Adipocyte (in vitro differentiated cells): Measurements from ENCODE around the gene MED27.
"Not testable (repeated sequence)": the region's sequence is repeated elsewhere in the genome, so short reads cannot be mapped to it uniquely, and the experiment has no call there.

Experiments used
- DNase-seq: peaks from one replicate; pipeline ENCODE4 v3.0.0-alpha.2; 2015; ENCODE audit warnings: low read depth
- H3K27me3 ChIP-seq: replicated peaks from 2 replicates; pipeline ENCODE4 v1.7.0; 2013; ENCODE audit warnings: mild to moderate bottlenecking, low read length, moderate library complexity; ENCODE audit not compliant: control insufficient read depth, insufficient read depth
- H3K36me3 ChIP-seq: 2 replicates; pipeline ENCODE4 v1.7.0; 2013; ENCODE audit warnings: low read length, mild to moderate bottlenecking, moderate library complexity; ENCODE audit not compliant: control insufficient read depth, insufficient read depth, severe bottlenecking
- H3K4me1 ChIP-seq: 2 replicates; pipeline ENCODE4 v1.7.0; 2013; ENCODE audit warnings: mild to moderate bottlenecking, low read length, moderate library complexity; ENCODE audit not compliant: control insufficient read depth, insufficient read depth
- H3K4me3 ChIP-seq: 2 replicates; pipeline ENCODE4 v1.7.0; 2013; ENCODE audit warnings: mild to moderate bottlenecking, low read length, moderate library complexity
- H3K9ac ChIP-seq: 2 replicates; pipeline ENCODE4 v1.7.0; 2013; ENCODE audit warnings: mild to moderate bottlenecking, low read length, moderate library complexity
- H3K9me3 ChIP-seq: 2 replicates; pipeline ENCODE4 v1.7.0; 2013; ENCODE audit warnings: mild to moderate bottlenecking, low read length, moderate library complexity; ENCODE audit not compliant: control insufficient read depth

The MED27 gene

DNA sequence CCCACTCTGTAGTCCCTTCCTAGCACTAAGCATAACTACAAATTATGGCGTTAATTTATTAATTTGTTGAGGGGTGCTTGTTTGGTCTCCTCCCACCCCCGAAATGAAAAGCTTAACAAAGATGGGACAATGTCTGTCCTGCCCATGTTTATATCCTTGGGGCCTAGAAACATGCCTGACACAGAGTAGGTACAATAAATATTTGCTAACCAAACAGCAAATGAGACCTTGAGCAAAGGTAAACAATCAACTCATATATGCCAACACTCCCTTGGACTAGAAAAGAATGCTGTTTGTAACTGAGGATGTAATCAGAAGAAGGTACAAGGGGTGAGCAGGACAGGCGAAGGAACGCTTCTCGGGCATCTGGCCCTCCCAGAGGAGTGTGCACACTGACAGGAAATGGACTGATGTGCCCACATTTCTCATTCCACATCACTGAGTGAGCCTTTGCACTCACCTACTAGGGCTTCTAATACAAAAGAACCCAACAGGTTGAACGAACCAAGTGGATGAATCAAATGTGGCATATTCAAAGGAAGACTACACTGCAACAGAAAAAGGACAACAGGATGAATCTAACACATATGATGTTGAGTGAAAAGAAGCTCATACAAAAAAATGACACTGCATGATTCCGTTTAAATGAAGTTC, 66.8 kb downstream of the MED27 start:
- H3K4me1 ChIP-seq, result peaks cover 12% of the 10 kb centered on the region
- no peaks in the 10 kb centered on the region for H3K27me3 ChIP-seq
- H3K4me3 ChIP-seq, result no peak overlapping the region
- H3K36me3 ChIP-seq, result peaks cover 11% of the 10 kb centered on the region
- DNase-seq, result no peak
- H3K9me3 ChIP-seq, result no peaks in the 10 kb centered on the region
- no peak overlapping the region for H3K9ac ChIP-seq

DNA sequence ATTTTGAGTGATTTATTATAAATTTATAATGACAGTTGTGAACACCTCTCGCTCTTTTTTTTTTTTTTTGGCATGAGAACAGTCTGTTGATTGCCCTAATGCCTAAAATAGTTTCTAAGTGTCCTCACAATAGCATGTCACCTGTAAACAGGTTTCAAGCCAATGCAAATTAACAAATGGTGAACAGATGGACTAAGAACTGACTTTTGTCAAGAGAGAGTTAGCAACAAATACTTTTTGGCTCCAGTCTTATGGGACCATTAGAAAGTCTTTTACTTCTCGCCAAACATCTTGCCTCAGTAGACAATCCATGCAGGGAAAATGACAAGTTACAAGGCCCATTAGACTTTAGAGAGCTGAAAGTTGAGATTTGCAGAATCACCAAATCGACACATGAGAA, 67.8 kb downstream of the MED27 start:
- no peak for DNase-seq
- H3K36me3 ChIP-seq, result peaks cover 11% of the 10 kb centered on the region
- no peaks in the 10 kb centered on the region for H3K9me3 ChIP-seq
- no peaks in the 10 kb centered on the region for H3K27me3 ChIP-seq
- H3K4me1 ChIP-seq, result peaks cover 21% of the 10 kb centered on the region
- H3K4me3 ChIP-seq, result no peak overlapping the region
- no peak overlapping the region for H3K9ac ChIP-seq

DNA sequence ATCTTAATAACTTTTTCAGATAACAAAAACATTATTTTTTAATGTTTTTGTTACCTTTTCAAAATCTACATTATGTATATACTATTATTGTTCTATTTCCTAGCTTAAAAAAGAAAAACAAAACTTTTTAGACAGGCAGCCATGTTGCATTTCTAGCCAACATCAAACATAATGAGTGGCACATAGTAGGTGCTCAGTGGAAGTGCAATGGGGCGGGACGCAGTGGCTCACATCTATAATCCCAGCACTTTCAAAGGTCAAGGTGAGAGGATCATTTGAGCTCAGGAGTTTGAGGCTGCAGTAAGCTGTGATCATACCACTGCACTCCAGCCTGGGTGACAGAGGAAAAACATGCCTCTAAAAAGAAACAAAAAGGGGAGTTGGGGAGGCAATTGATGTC, 68.4 kb downstream of the MED27 start:
- no peak overlapping the region for H3K9ac ChIP-seq
- peaks cover 27% of the 10 kb centered on the region for H3K4me1 ChIP-seq
- H3K4me3 ChIP-seq, result no peak overlapping the region
- H3K9me3 ChIP-seq, result no peaks in the 10 kb centered on the region
- peaks cover 11% of the 10 kb centered on the region for H3K36me3 ChIP-seq
- DNase-seq, result no peak
- no peaks in the 10 kb centered on the region for H3K27me3 ChIP-seq

DNA sequence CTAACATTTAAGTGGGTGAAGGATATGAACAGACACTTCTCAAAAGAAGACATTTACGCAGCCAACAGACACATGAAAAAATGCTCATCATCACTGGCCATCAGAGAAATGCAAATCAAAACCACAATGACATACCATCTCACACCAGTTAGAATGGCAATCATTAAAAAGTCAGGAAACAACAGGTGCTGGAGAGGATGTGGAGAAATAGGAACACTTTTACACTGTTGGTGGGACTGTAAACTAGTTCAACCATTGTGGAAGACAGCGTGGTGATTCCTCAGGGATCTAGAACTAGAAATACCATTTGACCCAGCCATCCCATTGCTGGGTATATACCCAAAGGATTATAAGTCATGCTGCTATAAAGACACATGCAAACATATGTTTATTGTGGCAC, 69.5 kb downstream of the MED27 start:
- H3K27me3 ChIP-seq, DNase-seq, H3K9me3 ChIP-seq, H3K4me3 ChIP-seq, H3K9ac ChIP-seq: not testable (repeated sequence)
- Histone ChIP-seq H3K4me1 (peaks cover 38% of the 10 kb centered on the region), H3K36me3 (peaks cover 11% of the 10 kb centered on the region)

DNA sequence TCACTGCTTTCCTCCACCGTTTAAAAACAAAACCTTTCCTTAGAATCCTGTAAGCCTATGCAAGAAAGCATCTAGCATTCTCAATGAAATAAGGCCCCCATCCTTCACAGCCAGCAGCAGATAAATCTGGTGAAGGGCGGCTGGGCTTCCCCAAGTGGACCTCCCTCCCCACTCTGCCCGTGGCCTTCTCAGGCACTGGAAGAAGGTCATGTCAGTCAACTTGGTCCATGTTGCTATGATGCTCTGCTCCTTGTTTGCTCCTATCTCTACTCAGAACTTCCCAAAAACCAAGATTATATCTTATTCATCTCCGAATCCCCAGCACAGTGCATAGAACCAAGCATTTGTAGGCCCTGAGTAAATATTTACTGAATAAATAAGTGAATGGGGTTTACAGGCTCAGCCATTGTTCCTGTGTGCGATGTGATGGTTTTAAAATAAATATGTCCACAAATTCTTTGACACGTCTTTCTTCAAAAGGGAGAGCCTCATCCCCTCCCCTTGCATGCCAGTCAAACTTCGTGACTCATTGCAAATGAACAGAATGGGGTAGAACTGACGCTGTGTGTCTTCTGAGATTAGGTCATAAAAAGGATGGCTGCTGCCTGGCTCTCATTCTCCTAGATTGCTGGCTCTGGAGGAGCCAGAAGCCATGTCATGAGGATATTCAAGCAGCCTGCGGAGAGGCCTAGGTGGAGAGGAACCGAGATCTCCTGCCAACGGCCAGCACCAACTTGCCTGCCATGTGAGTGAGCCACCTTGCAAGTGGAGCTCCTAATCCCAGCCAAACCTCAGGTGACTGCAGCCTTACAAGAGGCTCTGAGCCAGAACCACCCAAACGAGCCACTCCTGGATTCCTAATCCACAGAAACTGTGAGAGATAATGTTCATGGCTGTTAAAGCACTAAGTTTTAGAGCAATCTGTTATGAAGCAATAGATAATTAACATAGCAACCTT, 70.5 kb downstream of the MED27 start:
- no peak overlapping the region for H3K4me3 ChIP-seq
- DNase-seq, result no peak
- H3K9me3 ChIP-seq, result no peaks in the 10 kb centered on the region
- H3K27me3 ChIP-seq, result no peaks in the 10 kb centered on the region
- peaks cover 11% of the 10 kb centered on the region for H3K36me3 ChIP-seq
- peaks cover 39% of the 10 kb centered on the region for H3K4me1 ChIP-seq
- no peak overlapping the region for H3K9ac ChIP-seq

DNA sequence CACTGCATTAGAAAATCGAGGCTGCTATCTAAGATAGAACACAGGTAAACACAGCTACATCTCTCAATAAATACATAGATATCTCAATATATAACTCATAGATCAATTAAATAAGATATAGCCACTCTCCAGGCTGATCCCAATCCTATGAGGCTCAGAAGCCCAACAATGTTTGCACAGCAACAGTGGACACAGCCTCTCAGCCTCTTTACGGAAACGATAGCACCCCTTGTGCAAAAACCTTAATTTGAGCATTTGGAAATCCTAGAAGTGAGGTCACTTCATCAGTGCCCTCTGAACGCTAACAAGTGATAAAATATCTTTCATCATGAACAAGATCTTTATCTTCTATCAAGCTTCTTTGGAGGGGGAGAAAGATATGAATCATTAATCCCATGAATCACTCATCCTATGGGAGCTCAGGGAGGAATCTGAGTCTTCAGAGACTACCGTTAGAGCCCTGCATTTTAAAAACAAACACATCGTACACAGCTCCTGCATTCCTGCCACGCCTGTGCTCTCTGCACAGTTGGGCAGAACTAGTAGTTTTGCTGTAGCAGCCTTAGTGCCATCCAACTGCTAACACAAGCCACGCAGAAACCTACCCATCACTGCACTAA, 71.4 kb downstream of the MED27 start:
- Histone ChIP-seq H3K9ac (no peak overlapping the region), H3K4me3 (no peak overlapping the region), H3K4me1 (peaks cover 39% of the 10 kb centered on the region)

DNA sequence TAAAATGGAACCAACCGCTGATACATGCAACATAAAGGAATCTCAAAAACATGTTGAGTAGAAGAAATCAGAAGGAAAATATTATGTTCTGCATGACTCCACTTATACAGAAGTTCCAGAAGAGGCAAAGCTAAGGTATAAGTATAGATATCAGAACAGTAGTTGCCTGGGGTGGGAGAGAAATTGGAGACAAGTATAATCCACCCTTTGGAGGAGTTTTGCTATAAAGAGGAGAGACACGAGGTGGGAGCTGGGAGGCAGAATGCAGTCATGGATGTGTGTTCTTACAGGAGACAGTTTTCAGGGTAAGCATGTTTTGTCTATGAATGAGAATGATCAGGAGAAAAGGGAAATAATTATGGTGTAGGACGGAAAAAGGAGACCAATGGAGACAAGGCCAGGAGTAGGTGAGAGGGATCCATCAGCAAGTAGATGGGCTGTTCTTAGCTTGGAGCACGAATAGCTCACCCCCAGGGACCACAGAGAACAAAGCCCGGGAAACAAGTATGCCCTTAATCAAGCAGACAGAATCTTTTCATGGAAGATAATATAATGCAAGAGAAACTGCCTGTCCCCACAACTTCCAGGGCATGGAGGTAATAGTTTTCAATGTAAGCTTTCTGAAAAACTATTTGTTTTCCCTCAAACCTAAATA, 72.2 kb downstream of the MED27 start:
- peaks cover 39% of the 10 kb centered on the region for H3K4me1 ChIP-seq
- H3K36me3 ChIP-seq, result peaks cover 1% of the 10 kb centered on the region
- H3K9ac ChIP-seq, result no peak overlapping the region
- no peaks in the 10 kb centered on the region for H3K9me3 ChIP-seq
- no peak overlapping the region for H3K4me3 ChIP-seq
- DNase-seq, result no peak
- no peaks in the 10 kb centered on the region for H3K27me3 ChIP-seq

More for the DNA sequence above, 71.4 kb downstream of the MED27 start:
- H3K36me3 ChIP-seq, result peaks cover 9% of the 10 kb centered on the region
- no peaks in the 10 kb centered on the region for H3K27me3 ChIP-seq
- DNase-seq, result peak; percentile 56
- H3K9me3 ChIP-seq, result no peaks in the 10 kb centered on the region

DNA sequence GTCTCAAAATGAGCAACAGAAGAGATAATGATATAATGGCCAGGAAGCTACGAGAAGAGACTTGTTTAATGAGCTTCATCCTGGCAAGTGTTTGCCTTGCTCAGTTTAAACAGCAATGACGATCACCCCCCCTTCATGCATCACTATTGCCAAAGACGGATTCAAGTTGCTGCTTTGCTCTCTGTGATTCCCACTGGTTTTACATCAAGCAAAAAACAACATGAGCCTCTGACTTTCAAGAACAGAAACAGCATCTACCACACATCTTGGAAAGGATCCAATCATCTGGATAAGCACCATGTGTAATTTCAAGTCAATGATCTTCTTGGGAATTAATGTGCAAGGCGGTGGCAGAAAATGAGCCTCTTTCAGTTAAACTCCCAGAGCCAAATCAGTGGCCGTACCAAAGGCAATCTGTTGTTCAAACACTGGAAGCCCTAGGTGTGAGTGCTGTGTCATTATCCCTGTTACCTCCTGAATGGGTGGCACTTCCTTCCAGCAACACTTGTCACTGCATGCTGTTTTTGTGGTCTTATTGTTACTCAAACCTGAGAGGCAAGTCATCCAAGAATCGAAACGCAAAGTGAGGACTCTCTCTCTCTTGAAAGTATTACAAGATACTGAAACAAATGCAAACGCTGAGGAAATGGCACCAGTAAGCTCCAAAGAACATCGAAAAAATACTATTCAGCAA, 72.8 kb downstream of the MED27 start:
- Histone ChIP-seq H3K4me3 (no peak overlapping the region), H3K36me3 (no peaks in the 10 kb centered on the region), H3K9me3 (no peaks in the 10 kb centered on the region), H3K4me1 (peaks cover 39% of the 10 kb centered on the region), H3K9ac (no peak overlapping the region), H3K27me3 (no peaks in the 10 kb centered on the region)
- no peak for DNase-seq

DNA sequence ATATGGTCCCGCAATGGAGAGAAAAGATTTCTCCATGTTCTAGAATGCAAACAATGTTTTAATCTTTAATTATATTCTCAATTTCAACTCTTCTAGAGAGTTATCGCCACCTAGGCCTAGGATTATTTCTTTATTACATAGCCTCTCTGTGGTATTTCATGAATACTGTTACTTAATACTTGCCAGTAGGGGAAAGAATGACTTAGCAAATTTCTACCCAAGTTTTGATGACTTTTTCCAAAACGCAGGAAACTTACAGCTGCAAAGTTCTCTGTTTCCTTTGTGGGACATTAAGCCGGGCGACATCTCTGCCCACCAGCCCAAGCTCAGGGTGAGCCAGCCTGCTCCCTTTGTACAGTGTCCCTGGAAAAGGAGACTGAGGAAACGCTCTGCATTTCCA, 73.8 kb downstream of the MED27 start:
- Histone ChIP-seq H3K4me1 (peaks cover 39% of the 10 kb centered on the region), H3K27me3 (no peaks in the 10 kb centered on the region), H3K36me3 (no peaks in the 10 kb centered on the region), H3K4me3 (peak overlapping the region; percentile 35), H3K9me3 (no peaks in the 10 kb centered on the region), H3K9ac (peak overlapping the region; percentile 52)
- no peak for DNase-seq

DNA sequence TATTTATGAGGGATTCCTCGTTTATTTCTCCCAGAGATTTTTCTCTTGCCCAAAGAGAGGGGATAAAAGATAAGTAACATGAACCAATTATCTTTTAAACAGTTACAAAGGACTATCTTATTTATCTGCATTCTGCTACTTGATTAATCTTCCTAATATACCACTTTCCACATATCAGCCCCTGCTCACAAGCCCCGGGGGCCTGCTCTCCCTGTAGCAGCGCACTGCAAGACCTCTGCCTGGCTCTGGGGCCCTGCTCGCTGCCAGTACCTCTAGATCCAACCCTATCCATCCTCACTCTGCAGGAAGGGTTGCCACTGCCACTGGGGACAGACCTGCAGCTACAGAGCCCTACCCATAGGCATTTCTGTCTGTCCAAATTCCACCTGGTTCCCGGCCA, 75.3 kb downstream of the MED27 start:
- H3K9ac ChIP-seq, result no peak overlapping the region
- no peaks in the 10 kb centered on the region for H3K27me3 ChIP-seq
- no peak overlapping the region for H3K4me3 ChIP-seq
- no peaks in the 10 kb centered on the region for H3K36me3 ChIP-seq
- DNase-seq, result no peak
- H3K9me3 ChIP-seq, result no peaks in the 10 kb centered on the region
- peaks cover 39% of the 10 kb centered on the region for H3K4me1 ChIP-seq
